ENCODE results near the gene SNRPN. TPM values are rescaled to one million over a fixed set of nuclear protein-coding genes. Genes with fewer than 3 reads are reported as not detected.
"Not testable (repeated sequence)": the region's sequence is repeated elsewhere in the genome, so short reads cannot be mapped to it uniquely, and the experiment has no call there.

Gene SNRPN
- total RNA-seq, 1 donor from 2014 or later: 29.7 TPM

DNA sequence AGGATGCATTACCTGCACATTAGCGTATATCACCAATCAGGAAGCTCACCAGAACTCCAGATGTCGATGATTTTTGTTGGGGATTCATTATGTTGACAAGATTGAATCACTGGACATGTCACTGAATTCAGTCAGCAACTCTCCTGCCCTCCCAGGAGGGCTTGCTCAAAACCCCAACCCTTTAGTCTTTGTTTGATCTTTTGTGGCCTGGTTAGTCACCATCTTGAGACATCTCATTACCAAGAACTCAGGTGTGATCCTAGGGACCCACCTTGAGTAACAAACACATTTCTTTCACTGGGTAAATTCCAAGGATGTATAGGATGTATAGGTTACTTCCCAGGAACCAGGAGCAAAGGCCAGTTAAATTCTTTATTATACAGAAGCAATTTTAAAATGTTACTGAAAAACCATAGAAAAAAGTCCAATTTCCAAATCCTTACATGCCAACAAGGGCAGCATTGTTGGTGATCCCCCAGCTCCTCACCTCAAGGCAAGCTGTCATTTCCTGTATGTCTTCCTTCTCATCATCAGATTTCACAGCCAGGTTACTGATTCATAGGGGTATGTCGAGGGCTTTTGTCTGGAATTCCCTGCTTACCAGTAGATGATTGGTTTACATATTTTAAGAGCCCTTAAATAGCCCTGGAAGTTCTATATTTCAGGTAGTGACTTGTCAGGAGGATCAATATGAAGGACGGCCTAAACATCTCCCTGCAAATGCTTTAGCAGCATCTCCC lies 11.7 kb downstream of the SNRPN start:
- no peak for ATAC-seq
- no peak for DNase-seq (ENCODE audit: low spot score)

DNA sequence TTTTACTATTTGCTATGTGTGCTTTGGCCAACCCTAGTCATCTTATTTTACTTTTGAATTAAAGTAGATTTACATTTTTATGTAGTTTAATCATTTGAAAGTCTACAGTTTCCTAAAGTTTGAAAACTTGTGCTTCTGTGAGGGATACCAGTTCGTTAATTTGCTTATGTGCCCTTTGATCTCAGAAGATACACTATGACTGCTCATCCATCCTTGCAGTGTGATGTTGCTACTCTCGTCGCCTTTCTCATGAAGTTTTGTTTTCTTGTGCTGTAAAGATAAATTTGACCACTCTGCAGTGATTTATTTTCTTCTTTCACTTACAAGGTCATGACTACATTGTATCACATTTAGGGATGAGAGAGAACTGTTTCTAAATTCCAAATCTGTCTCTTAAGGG lies 16.3 kb downstream of the SNRPN start:
- ATAC-seq: no peak
- DNase-seq (ENCODE audit: low spot score): no peak

DNA sequence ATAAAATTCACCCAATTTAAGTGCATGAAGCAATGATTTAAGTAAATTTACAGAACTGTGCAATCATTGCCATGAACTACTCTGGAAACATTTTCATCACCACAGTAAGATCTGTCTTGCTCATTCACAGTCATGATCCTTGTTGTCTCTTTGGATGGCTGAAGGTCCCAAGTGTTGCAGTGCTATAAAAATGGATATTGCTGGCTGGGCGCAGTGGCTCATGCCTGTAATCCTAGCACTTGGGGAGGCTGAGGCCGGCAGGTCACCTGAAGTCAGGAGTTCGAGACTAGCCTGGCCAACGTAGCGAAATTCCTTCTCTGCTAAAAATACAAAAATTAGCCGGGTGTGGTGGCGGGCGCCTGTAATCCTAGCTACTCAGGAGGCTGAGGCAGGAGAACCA lies 17.0 kb downstream of the SNRPN start:
- DNase-seq (ENCODE audit: low spot score) (no peak), ATAC-seq (no peak)

DNA sequence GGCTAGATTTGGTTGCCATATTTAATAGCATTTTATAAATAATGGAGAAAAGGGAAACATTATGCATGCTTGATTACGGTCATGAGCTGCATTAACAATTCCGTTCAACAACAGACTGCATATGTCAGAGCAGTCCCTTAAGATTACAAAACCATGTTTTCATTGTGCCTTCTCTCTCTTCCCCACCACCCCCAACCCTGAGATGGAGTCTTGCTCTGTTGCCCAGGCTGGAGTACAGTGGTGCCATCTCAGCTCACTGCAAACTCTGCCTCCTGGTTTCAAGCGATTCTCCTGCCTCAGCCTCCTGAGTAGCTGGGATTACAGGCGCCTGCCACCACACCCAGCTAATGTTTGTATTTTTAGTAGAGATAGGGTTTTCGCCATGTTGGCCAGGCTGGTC lies 17.9 kb downstream of the SNRPN start:
- not testable (repeated sequence) for ATAC-seq

DNA sequence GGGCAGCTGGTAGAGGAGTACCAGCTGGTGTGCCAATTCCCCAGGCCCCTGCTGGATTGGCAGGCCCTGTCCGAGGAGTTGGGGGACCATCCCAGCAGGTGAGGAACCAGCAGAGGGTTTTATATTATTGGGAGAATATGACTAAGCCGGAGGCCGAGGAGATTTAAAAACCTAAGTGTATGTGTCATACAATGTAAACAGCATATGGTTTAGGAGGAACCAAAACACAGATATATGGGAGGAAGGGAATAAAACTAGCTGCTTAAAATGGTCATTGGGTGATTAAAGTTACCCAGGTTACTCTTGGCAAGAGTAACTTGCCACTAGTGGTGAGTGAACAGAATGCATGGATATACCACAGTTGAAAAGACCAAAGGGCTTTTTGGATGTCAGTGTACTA lies 22.1 kb downstream of the SNRPN start:
- no peak for DNase-seq (ENCODE audit: low spot score)
- no peak for ATAC-seq

More for the DNA sequence above, 17.9 kb downstream of the SNRPN start:
- not testable (repeated sequence) for DNase-seq (ENCODE audit: low spot score)

DNA sequence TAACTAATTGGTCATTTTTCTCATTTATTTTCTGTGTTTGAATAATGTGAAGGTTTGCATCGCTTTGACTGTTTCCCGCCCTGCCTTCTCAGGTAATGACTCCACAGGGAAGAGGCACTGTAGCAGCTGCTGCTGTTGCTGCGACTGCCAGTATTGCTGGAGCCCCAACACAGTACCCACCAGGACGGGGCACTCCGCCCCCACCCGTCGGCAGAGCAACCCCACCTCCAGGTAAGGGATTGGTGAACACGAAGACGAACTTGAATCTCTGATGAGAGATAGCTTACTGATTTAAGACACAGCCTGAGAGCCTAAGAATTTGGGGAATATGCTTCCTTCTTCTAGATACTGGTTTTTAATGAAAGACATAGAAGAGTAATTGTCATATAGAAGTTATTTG lies 22.9 kb downstream of the SNRPN start:
- DNase-seq (ENCODE audit: low spot score) (no peak), ATAC-seq (no peak)

DNA sequence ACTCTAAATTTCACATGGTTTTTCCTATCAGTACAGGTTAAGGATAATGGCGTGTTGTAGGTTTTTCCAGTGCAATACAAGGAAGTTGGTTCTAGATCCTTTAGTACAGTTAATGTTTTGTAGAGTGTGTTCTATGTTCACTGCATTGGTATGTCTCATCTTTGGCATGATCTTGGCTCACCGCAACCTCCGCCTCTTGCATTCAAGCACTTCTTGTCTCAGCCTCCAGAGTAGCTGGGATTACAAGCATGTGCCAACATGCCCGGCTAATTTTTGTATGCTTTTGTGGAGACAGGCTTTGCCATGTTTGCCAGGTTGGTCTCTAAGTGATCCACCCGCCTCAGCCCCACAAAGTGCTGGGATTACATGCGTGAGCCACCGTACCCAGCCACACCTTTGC lies 30.4 kb downstream of the SNRPN start:
- no peak for ATAC-seq

DNA sequence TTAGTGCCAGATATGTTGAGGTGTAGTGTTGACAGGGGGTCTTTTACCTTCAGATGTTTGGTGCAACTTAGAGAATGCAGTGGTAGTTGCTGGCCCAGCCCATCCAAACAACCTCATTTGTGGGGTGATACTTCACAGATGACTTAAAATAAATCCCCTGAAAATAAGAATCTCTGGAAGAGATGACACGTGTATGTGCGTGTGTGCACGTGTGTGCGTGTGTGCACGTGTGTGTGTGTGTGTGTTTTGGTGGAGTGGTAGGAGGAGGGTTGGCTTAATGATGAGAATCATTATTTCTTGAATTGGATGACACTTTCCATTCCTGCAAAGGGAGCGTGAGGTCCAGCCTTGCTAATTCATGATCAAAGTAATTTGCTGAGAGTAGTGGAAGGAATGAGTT lies 31.9 kb downstream of the SNRPN start:
- DNase-seq (ENCODE audit: low spot score): no peak

More for the DNA sequence above, 30.4 kb downstream of the SNRPN start:
- DNase-seq (ENCODE audit: low spot score): no peak

DNA sequence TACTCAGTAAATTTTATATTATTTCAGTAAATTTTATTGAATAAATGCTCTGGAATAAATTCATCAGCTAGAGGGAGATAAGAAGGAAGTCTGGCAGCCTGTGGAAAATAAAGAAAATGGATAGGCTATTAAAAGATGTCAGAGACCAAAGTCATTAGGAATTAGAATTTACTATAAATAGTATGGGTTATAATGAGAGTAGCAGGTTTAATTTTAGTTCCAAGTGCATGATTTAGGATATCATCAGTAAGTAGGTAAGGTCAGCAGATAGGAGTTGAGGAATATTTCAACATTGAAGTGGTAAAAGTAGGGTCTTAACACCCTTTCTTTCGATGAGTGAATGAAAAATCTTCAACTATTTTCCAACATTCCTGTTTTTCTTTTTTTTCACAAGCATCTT lies 64.6 kb downstream of the SNRPN start:
- ATAC-seq: no peak
- DNase-seq (ENCODE audit: low spot score): no peak

More for the DNA sequence above, 31.9 kb downstream of the SNRPN start:
- no peak for ATAC-seq

DNA sequence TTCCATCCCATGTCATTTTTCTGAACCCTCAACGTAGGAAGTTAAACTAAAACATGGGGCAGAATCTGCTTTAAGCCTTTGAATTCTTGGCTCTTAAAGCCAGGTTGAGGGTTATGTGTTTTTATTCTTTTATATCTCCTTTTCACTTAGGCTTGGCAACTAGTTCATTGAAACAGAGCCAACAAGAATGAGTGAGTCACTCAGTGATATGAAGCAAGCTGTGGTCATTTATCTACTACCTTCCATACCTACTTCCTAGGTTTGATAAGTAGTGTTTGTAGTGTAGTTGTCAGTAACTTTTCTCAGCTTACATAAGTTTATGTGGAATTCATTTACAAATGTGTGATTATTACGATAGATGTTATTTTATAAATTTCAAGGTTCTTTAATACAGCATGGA lies 67.4 kb downstream of the SNRPN start:
- ATAC-seq (no peak), DNase-seq (ENCODE audit: low spot score) (no peak)

Other genes starting within 250 kb of the SNRPN start
- gene SNURF, start within 50 bp of the SNRPN start, total RNA-seq: 0.83 TPM